Upper lobe of left lung (tissue), 4 donors: ENCODE data around the gene CD247.

ENCODE experiments used
- EP300 ChIP-seq, 4 donors: sonication (generic); formaldehyde crosslinking; IDR thresholded peaks; one replicate each; pipeline ENCODE4 v1.5.1; 2017; ENCODE audit warnings: antibody characterized with exemption in 4 of 4, control low read depth in 2 of 4
- POLR2A ChIP-seq, 4 donors: fragments of 450-650 bp; IDR thresholded peaks; one replicate each; pipeline ENCODE4 v1.5.1; 2016 to 2017; ENCODE audit warnings: antibody characterized with exemption in 4 of 4, mild to moderate bottlenecking in 2 of 4
- POLR2AphosphoS5 ChIP-seq, 2 donors: sonication (generic); formaldehyde crosslinking; IDR thresholded peaks; one replicate each; pipeline ENCODE4 v1.5.1; 2017; ENCODE audit warnings: antibody characterized with exemption in 2 of 2
- TF ChIP-seq, protein P1 (sequence below), 6 experiments: fragments of 450-650 bp in 4 of 6; fragments of 200-600 bp in 2 of 6; sonication (generic) in 2 of 6; IDR thresholded peaks; one replicate each; pipeline ENCODE4 v1.5.1; 2016 to 2019; ENCODE audit warnings: antibody characterized with exemption in 6 of 6

DNA sequence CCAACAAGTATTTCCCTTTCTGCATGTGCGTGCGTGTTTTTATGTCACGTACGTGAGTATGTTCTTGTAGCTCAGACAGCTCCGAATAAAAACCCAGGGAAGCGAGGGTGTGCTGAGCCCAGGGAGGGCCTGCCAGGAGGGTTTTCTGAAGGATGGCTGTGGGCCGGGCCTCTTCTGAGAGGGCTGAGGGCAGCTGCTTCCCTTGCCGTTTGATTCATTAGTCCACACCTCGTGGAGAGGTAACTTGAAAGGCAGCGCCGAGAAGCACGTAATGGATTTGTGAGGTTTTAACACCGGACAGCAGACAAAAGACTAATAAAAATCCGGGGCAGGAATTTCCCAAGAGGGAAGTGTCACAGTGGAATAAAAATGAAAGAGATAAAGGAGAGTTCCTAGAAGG is 29.5 kb downstream of the CD247 start:
- TF ChIP-seq, protein P1, sequence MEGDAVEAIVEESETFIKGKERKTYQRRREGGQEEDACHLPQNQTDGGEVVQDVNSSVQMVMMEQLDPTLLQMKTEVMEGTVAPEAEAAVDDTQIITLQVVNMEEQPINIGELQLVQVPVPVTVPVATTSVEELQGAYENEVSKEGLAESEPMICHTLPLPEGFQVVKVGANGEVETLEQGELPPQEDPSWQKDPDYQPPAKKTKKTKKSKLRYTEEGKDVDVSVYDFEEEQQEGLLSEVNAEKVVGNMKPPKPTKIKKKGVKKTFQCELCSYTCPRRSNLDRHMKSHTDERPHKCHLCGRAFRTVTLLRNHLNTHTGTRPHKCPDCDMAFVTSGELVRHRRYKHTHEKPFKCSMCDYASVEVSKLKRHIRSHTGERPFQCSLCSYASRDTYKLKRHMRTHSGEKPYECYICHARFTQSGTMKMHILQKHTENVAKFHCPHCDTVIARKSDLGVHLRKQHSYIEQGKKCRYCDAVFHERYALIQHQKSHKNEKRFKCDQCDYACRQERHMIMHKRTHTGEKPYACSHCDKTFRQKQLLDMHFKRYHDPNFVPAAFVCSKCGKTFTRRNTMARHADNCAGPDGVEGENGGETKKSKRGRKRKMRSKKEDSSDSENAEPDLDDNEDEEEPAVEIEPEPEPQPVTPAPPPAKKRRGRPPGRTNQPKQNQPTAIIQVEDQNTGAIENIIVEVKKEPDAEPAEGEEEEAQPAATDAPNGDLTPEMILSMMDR (IDR thresholded peaks at IDR 0.05) = no peak
- TF ChIP-seq POLR2A (IDR thresholded peaks at IDR 0.05) (no peak), POLR2AphosphoS5 (IDR thresholded peaks at IDR 0.05) (no peak), EP300 (IDR thresholded peaks at IDR 0.05) (no peak)
